Hepatocyte (in vitro differentiated cells): Measurements from ENCODE around the gene GIPC2. TPM values are rescaled to one million over a fixed set of nuclear protein-coding genes. Genes with fewer than 3 reads are reported as not detected.

Experiments
- DNase-seq: peaks from one replicate; pipeline ENCODE4 v3.0.0-alpha.2; 2016; ENCODE audit warnings: low spot score
- H2AFZ ChIP-seq: fragments of 200-600 bp; sonication (generic); 2 replicates; pipeline ENCODE4 v1.6.0; 2016; ENCODE audit warnings: antibody characterized with exemption, mild to moderate bottlenecking
- H3K27ac ChIP-seq: fragments of 200-600 bp; sonication (generic); 2 replicates; pipeline ENCODE4 v1.5.1; 2016; ENCODE audit warnings: mild to moderate bottlenecking
- H3K27me3 ChIP-seq: fragments of 200-600 bp; sonication (generic); 2 replicates; pipeline ENCODE4 v1.6.1; 2016
- H3K36me3 ChIP-seq: fragments of 200-600 bp; sonication (generic); replicated peaks from 2 replicates; pipeline ENCODE4 v1.5.1; 2016; ENCODE audit warnings: low read depth; ENCODE audit not compliant: insufficient read depth
- H3K4me1 ChIP-seq: fragments of 200-600 bp; sonication (generic); 2 replicates; pipeline ENCODE4 v1.5.1; 2016; ENCODE audit warnings: mild to moderate bottlenecking, moderate library complexity; ENCODE audit not compliant: insufficient read depth
- H3K4me2 ChIP-seq: fragments of 200-600 bp; sonication (generic); 2 replicates; pipeline ENCODE4 v1.6.0; 2016
- H3K4me3 ChIP-seq: fragments of 200-600 bp; sonication (generic); 2 replicates; pipeline ENCODE4 v1.5.1; 2016; ENCODE audit warnings: mild to moderate bottlenecking
- H3K79me2 ChIP-seq: fragments of 200-600 bp; sonication (generic); 2 replicates; pipeline ENCODE4 v1.6.0; 2017; ENCODE audit warnings: mild to moderate bottlenecking
- H3K9me2 ChIP-seq: fragments of 200-600 bp; sonication (generic); replicated peaks from 2 replicates; pipeline ENCODE4 v1.6.0; 2017; ENCODE audit warnings: mild to moderate bottlenecking; ENCODE audit not compliant: insufficient read depth
- H3K9me3 ChIP-seq: fragments of 200-600 bp; sonication (generic); 2 replicates; pipeline ENCODE4 v1.5.1; 2016; ENCODE audit warnings: low read depth, mild to moderate bottlenecking
- H4K20me1 ChIP-seq: fragments of 200-600 bp; sonication (generic); 2 replicates; pipeline ENCODE4 v1.6.0; 2016; ENCODE audit warnings: mild to moderate bottlenecking; ENCODE audit not compliant: insufficient read depth, poor library complexity, severe bottlenecking
- EZH2 ChIP-seq: fragments of 200-600 bp; sonication (generic); IDR thresholded peaks from 2 replicates; pipeline ENCODE4 v1.6.1; 2016; ENCODE audit warnings: antibody characterized with exemption, mild to moderate bottlenecking, borderline replicate concordance
- EZH2phosphoT487 ChIP-seq: fragments of 200-600 bp; sonication (generic); IDR thresholded peaks from one replicate; pipeline ENCODE4 v1.6.1; 2018; ENCODE audit warnings: antibody characterized with exemption, mild to moderate bottlenecking, low read depth, moderate library complexity; ENCODE audit not compliant: unreplicated experiment, severe bottlenecking
- WGBS: methylation state at CpG from one replicate; pipeline ENCODE4 v1.1.6; 2016; ENCODE audit warnings: low lambda C conversion rate; ENCODE audit errors: missing lambda C conversion rate; 5-methylcytosine and 5-hydroxymethylcytosine counted together
- polyA plus RNA-seq: library from polyadenylated mRNA; unstranded; fragments of >200 nt; fragmentation: Nextera tagmentation; extraction: Ambion mirVana; gene quantifications from 2 replicates; pipeline ENCODE4 v1.2.1, GENCODE V29; 2016
- small RNA-seq: library from RNA; depleted of rRNA; stranded (forward); fragments of <200 nt; gene quantifications from one replicate; pipeline ENCODE3, GENCODE V24; 2014
- total RNA-seq: library from RNA; depleted of rRNA; stranded (reverse); fragments of >200 nt; gene quantifications from 2 replicates; pipeline ENCODE4 v1.2.3, GENCODE V29; 2014
- TF ChIP-seq, protein P1 (sequence below): fragments of 200-600 bp; sonication (generic); IDR thresholded peaks from 2 replicates; pipeline ENCODE4 v1.5.1; 2016; ENCODE audit warnings: antibody characterized with exemption, mild to moderate bottlenecking; ENCODE audit not compliant: poor library complexity

GIPC2 gene
- total and polyA plus RNA-seq, 2 experiments from 2014 or later = 16.9 to 24.0 TPM

DNA sequence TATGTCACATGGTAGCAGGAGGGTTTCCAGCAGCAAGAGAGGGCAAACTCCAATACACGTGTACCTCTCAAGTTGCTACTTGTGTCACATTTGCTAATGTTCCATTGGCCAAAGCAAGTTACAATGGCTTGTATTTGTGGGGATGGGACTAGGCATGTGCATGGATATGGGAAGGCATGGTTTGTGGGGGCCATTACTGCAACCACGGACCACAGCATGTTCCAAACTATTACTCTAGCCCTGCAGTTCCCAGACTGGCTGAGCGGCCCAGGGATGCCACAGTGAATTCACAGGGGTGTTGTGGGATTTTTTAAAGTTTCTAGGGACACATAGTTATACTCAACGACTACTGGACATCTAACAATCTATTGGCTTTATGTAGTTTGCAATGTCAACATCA lies 133.1 kb downstream of the GIPC2 start:
- Histone ChIP-seq H3K27ac (no peak overlapping the region), H2AFZ (no peak overlapping the region), H3K9me3 (no peaks in the 10 kb centered on the region)

DNA sequence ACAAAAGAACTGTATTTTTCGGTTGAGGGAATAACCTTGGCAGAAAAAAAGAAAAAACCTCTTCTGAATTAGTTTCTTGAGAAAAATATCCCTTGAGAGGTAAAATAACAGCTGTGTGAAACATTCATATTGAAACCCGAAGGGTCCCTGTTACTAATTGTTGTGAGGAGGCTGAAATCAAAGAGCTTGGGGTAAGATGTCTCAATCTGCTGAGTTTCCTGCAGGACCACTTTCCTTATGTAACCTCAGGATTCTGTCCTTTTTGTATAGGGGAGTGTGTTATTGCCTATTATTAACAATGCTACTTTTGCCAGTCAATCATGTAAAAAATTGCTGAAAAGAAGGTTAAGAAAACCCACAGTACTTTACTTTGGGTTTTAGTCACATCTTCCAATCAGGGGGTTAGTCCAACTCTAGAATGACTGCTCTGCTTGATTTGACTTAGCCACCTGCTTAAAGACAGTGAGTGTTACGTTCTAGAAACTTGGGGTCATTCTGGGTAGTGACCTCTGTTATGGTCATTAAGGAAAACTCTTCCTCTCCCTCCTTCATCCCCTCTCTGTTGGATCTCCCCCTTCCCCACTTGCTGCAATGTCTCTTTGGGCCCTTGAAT lies 138.8 kb downstream of the GIPC2 start:
- Histone ChIP-seq H3K27ac (no peak overlapping the region), H2AFZ (no peak overlapping the region), H3K4me3 (no peak overlapping the region), H3K36me3 (no peaks in the 10 kb centered on the region), H3K4me1 (no peaks in the 10 kb centered on the region), H3K27me3 (no peaks in the 10 kb centered on the region), H3K79me2 (no peaks in the 10 kb centered on the region), H4K20me1 (no peaks in the 10 kb centered on the region), H3K4me2 (no peak overlapping the region), H3K9me3 (no peaks in the 10 kb centered on the region), H3K9me2 (no peaks in the 10 kb centered on the region)
- DNase-seq = no peak
- WGBS = 73% methylated on average over 3 of the region's 3 CpGs
- TF ChIP-seq EZH2 (no peak), EZH2phosphoT487 (no peak)
- TF ChIP-seq, protein P1, sequence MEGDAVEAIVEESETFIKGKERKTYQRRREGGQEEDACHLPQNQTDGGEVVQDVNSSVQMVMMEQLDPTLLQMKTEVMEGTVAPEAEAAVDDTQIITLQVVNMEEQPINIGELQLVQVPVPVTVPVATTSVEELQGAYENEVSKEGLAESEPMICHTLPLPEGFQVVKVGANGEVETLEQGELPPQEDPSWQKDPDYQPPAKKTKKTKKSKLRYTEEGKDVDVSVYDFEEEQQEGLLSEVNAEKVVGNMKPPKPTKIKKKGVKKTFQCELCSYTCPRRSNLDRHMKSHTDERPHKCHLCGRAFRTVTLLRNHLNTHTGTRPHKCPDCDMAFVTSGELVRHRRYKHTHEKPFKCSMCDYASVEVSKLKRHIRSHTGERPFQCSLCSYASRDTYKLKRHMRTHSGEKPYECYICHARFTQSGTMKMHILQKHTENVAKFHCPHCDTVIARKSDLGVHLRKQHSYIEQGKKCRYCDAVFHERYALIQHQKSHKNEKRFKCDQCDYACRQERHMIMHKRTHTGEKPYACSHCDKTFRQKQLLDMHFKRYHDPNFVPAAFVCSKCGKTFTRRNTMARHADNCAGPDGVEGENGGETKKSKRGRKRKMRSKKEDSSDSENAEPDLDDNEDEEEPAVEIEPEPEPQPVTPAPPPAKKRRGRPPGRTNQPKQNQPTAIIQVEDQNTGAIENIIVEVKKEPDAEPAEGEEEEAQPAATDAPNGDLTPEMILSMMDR = no peak

More for the DNA sequence above, 133.1 kb downstream of the GIPC2 start:
- no peaks in the 10 kb centered on the region for H3K36me3 ChIP-seq
- no peak overlapping the region for H3K4me2 ChIP-seq
- 89% methylated on average over 4 of the region's 4 CpGs for WGBS
- no peak for DNase-seq
- no peaks in the 10 kb centered on the region for H3K9me2 ChIP-seq
- no peaks in the 10 kb centered on the region for H3K4me1 ChIP-seq
- TF ChIP-seq EZH2phosphoT487 (no peak), EZH2 (no peak)
- TF ChIP-seq, protein P1 = no peak
- H3K4me3 ChIP-seq = no peak overlapping the region
- H3K79me2 ChIP-seq = no peaks in the 10 kb centered on the region
- H4K20me1 ChIP-seq = no peaks in the 10 kb centered on the region
- H3K27me3 ChIP-seq = no peaks in the 10 kb centered on the region

Small RNA genes lying within 50 kb of the gene (small RNA-seq; reads per million reads assigned to genes)
- gene AC103591.3 (0.43 reads per million, percentile 30 among the genes with 10 or more reads in this experiment), gene RNA5SP22 (not detected), gene RNU6-1102P (not detected)

Other genes with a start within 250 kb of the GIPC2 start
- gene NEXN, start 157.3 kb upstream of the GIPC2 start, total RNA-seq = 5.1 and 5.3 TPM in 2 replicates
- 11.5 and 12.2 TPM in 2 replicates for gene NEXN, start 157.3 kb upstream of the GIPC2 start, polyA plus RNA-seq
- 145 and 151 TPM in 2 replicates for gene FUBP1, start 66.9 kb upstream of the GIPC2 start, total RNA-seq
- gene FUBP1, start 66.9 kb upstream of the GIPC2 start, polyA plus RNA-seq = 64.0 and 73.0 TPM in 2 replicates
- gene DNAJB4, start 41.0 kb upstream of the GIPC2 start, total RNA-seq = 36.5 and 48.0 TPM in 2 replicates
- 22.7 and 29.5 TPM in 2 replicates for gene DNAJB4, start 41.0 kb upstream of the GIPC2 start, polyA plus RNA-seq